ENCODE measurements around the gene DOCK2.

DNA sequence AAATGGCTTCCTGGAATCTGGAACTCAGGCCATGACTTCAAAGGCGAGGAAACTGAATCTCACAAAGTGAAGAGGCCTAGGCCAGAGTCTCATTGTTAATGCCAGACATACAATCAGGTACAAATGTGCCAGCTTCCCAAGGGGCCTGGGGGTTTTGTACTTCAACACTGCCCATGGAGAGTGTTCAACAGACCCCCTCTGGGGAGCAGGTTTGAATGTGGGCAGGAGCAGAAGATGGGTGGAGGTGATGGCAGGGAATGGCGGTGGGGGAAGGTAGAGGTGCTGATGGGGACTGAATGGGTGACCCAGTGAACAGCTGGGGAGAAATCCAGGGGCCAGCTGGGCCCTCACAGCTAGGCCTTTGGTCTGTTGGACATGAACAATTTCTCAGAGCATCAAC is 480.7 kb downstream of the DOCK2 start:
- TF ChIP-seq EZH2phosphoT487 (IDR thresholded peaks at IDR 0.05; ENCODE audit: insufficient read depth, low read depth) = no peak
- no peak for TF ChIP-seq EZH2 (IDR thresholded peaks at IDR 0.05; ENCODE audit: insufficient read depth, poor library complexity, severe bottlenecking)
